GM18505 (cell line): ENCODE results near the gene VPS36.
"Not testable (repeated sequence)": the region's sequence is repeated elsewhere in the genome, so short reads cannot be mapped to it uniquely, and the experiment has no call there.

ENCODE experiments used
- ATAC-seq: cut with Tn5 transposase; IDR thresholded peaks from one replicate; pipeline ENCODE4 v1.9.1; 2021; ENCODE audit not compliant: unreplicated experiment
- POLR2A ChIP-seq: IDR thresholded peaks from 4 replicates; pipeline ENCODE4 v1.6.1; 2011; ENCODE audit warnings: borderline replicate concordance; ENCODE audit not compliant: insufficient read depth, insufficient read length; ENCODE audit errors: extremely low read depth

The VPS36 gene

DNA sequence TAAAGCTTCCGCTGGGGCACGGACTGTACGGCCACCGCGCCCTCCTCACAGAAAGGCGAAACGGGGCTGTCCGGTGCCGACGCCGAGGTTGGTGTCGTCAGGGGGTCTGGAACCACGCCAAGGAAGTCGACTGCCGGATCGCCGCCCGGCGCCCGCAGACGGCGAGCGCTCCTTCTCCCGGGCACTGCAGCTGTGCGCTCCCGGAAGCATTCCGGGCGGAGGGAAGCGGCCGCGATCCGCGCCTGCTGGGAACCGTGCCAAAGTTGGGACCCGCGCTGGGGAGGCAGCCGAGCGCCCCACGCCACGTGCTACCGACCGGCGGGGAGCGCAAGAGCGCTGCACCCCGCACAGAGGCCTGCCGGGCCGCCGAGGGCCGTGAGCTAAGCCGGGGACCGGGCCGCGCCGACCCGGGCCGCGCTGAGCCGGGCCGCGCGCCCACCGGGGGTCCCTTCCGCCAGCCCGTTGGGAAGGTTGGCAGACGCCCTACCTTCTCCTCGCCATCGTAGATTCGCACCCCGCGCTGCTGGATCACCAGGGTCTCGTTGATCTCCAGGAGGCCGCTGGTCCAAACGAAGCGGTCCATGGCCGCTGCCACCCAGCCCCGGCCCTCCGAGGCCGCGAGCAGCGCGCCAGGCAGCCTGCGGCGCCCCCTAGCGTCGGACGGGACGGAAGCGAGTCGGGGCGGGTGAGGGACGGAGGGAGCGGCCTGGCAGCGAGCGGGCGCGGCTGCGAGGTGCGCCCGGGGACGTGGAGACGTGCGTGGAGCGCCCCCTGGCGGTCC, at the start of gene VPS36:
Gene VPS36, minus strand, starts transcription at position 623 of the 781 bp plus-strand sequence. Its CDS starts 40 bp downstream, at position 583.
- TF ChIP-seq POLR2A, result peak; percentile 95
- peak; percentile 73 for ATAC-seq

DNA sequence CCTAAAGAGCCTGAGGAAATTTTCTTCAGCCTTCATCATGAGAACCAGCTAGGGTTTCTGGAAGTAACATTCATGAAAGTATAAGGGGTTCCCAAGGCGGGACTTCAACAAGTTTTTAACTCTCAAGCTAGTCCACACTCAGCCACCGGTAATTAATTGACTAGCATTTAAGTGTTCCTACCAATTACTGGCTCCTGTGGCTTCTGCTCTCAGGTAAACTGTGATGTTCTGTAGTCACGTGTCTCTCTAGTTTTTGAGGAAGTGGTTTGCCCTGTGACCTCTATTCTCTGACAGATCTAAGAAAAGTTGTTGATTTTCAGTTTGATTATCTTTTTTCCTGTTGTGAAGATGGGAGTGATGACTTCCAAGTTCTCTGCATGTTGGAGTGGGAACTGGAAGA, 47.5 kb upstream of the VPS36 start:
- not testable (repeated sequence) for ATAC-seq

DNA sequence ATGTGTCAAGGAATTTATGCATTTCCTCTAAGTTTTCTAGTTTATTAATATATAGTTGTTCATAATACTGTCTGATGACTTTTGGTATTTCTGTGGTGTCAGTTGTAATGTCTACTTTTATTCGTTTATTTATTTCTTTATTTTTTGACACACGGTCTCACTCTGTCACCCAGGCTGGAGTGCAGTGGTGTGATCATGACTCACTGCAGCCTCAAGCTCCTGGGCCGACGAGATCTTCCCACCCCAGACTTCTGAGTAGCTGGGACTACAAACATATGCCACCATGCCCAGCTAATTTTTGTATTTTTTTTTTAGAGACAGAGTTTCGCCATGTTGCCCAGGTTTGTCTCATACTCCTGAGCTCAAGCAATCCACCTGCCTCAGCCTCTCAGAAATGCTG, 43.8 kb upstream of the VPS36 start:
- not testable (repeated sequence) for ATAC-seq

DNA sequence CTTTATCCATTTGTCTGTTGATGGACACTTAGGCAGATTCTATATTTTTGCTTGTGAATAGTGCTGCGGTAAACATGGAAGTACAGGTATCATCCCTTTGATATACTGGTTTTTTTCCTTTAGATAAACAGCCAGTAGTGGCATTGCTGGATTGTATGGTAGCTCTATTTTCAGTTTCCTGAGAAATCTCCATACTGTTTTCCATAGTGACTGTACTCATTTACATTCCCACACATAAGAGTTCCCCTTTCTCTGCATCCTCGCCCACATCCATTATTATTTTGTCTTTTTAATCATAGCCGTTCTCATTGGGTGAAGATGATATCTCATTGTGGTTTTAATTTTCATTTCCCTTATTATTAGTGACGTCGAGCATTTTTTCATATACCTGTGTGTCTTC, 40.6 kb upstream of the VPS36 start:
- ATAC-seq, result not testable (repeated sequence)

DNA sequence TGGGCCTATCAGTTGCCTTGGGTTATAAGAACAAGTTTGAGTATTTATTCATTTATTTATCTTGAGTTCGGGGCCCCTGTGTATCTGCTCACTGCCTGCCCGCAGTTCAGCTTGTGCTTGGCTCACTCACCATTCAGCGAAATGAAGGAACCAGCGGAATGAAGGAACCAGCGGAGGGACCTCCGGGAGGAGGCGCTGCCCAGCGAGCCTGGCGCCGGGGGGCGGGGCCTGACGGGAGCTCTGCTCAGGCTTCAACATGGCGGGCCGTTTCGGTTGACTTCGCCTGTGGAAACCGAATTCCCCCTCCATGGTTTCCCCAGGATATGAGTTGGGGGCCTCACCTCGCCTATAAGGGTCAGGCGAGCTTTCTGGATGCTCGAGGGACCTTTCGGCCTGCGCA, 38.3 kb upstream of the VPS36 start:
- not testable (repeated sequence) for ATAC-seq

DNA sequence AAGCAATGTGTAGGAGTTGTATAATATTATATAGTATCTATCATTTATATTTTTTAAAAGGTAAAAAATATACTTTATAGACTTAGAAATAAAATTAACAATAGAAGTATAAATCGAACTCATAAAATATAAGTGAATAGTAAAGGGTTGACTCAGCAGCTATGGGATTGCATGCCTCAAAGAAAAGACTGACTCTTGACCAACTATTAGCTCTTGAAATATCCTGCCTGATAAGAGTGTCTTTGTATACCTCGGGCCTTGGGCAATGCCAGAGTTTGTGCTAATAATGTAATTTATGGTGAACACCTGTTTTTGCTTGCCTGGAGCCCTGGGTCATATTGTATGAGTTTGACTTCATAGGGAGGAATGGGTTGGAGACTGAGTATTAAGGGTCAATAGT, 36.6 kb upstream of the VPS36 start:
- ATAC-seq, result not testable (repeated sequence)

- not testable (repeated sequence) for ATAC-seq
These were observed 30.4 kb upstream of the VPS36 start for GRCh38 chr13:52480677-52481428.

DNA sequence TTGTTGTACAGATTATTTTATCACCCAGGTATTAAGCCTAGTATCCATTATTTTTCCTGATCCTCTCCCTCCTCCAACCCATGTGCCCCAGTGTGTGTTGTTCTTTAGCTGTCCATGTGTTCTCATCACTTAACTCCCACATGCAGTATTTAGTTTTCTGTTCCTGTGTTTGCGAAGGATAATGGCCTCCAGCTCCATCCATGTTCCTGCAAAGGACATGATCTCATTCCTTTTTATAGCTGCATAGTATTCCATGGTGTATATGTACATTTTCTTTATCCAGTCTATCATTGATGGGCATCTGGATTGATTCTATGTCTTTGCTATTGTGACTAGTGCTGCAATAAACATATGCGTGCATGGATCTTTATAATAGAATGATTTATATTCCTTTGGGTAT, 18.1 kb upstream of the VPS36 start:
- not testable (repeated sequence) for ATAC-seq

DNA sequence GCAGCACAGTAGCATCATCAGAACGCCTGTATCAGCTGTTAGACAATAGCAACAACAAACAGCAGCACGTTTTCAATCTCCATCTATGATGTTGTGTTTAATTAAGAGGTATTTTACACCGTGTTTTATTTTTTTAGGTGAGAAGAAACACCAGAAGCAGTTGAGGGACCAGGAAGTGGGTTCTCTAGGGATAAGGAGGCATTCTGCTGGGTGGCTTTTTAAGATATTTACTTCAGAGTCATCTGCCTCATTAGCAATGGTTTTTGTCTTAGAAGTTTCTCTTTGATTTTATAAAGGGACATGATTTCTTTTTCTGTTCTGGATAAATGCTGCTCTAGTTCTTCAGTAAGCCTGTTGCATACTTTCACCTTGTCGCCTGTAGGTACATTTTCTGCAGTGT, 13.1 kb upstream of the VPS36 start:
- TF ChIP-seq POLR2A, result no peak
- no peak for ATAC-seq

GRCh38 chr13:52461265-52461664, 10.8 kb upstream of the VPS36 start:
- no peak for TF ChIP-seq POLR2A
- ATAC-seq, result no peak

DNA sequence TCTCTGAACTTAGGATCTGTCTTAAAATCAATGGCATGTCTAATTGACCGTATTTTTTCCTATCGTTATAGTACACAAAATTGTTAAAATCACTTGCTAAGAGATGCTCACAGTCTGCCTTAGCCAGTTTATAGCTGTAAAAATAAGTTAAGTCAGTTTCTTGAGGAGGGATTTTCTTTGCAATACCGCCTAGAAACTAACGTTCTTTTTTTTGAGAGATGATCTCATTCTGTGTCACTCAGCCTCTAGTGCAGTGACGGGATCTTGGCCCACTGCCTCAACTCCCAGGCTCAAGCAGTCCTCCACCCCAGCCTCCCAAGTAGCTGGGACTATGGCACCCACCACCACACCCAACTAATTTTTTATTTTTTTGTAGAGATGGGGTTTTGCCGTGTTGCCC, 9.2 kb upstream of the VPS36 start:
- no peak for ATAC-seq
- no peak for TF ChIP-seq POLR2A

DNA sequence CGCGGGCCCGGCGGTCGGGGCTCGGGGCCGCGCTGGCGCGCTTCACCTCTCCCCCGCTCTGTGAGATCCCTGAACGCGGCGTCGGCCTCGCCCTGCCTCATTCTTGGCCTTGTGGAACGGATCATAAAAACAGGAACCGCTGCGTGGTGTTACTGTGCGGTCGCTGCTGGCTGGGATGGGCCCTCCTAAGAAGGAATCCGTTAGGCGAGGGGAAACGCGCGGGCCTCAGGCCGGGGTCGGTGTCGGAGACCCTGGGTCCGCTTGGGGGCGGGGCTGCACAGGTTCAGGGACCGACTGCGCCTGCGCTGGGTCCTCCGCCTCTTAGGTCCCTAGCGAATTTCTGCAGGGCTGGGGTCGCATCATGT, 5.2 kb upstream of the VPS36 start:
- no peak for TF ChIP-seq POLR2A
- ATAC-seq, result peak; percentile 37

GRCh38 chr13:52454820-52455676, 4.6 kb upstream of the VPS36 start, which contains the start of gene CKAP2:
Gene CKAP2 (plus strand): TSS chr13:52455478. CDS start chr13:52455557, 79 bp downstream.
- peak; percentile 85 for TF ChIP-seq POLR2A
- peak; percentile 79 for ATAC-seq

DNA sequence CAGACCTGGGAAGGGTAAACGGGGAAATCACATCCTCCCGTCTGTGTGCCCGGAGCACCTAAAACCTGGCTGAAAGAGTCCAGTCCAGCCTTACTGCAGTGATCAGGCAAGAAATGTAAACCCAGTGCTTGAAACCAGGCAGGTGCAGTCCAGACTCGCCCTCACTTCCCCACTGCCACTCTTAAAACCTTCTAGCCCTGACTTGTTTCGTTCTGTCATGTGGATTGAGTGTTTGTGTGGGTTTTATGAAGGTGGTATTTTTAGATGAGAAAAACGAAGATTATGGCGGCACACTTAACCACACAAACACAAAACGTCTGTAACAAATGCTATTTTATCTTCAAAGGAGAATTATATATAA, 4.0 kb upstream of the VPS36 start:
- peak; percentile 21 for ATAC-seq
- TF ChIP-seq POLR2A, result peak; percentile 50
